Muscle of arm (tissue), 12 donors: ENCODE data around the gene FBXO34. TPM values are rescaled to one million over a fixed set of nuclear protein-coding genes. Genes with fewer than 3 reads are reported as not detected.
"Not testable (repeated sequence)": the region's sequence is repeated elsewhere in the genome, so short reads cannot be mapped to it uniquely, and the experiment has no call there.

ENCODE experiments used
- DNase-seq: peaks from one replicate; pipeline ENCODE4 v3.0.0-alpha.2; 2013
- polyA plus RNA-seq, 12 donors: library from polyadenylated mRNA; unstranded; fragments of 120-200 nt; gene quantifications; one replicate each; pipeline ENCODE4 v1.2.1, GENCODE V29; 2013; ENCODE audit not compliant: insufficient read length in 12 of 12

The FBXO34 gene
- polyA plus RNA-seq, 12 donors, result 15.2 to 24.0 (median 19.7) TPM; not detected in 1

- no peak for DNase-seq
Measured at GRCh38 chr14:55340482-55340881, 69.3 kb downstream of the FBXO34 start.

- DNase-seq, result no peak
Measured at GRCh38 chr14:55341781-55342180, 70.6 kb downstream of the FBXO34 start.

GRCh38 chr14:55344582-55345163 lies 73.5 kb downstream of the FBXO34 start:
- DNase-seq, result not testable (repeated sequence)

- no peak for DNase-seq
Measured at GRCh38 chr14:55347040-55347439, 75.8 kb downstream of the FBXO34 start.

- no peak for DNase-seq
Measured at GRCh38 chr14:55347748-55348147, 76.5 kb downstream of the FBXO34 start.

GRCh38 chr14:55348766-55349453 lies 77.7 kb downstream of the FBXO34 start:
- DNase-seq, result no peak

GRCh38 chr14:55349565-55349964 lies 78.3 kb downstream of the FBXO34 start:
- no peak for DNase-seq

GRCh38 chr14:55350461-55350860 lies 79.2 kb downstream of the FBXO34 start:
- DNase-seq, result no peak

GRCh38 chr14:55351111-55351510 lies 79.9 kb downstream of the FBXO34 start:
- no peak for DNase-seq

GRCh38 chr14:55352201-55352600 lies 81.0 kb downstream of the FBXO34 start:
- DNase-seq, result no peak

- DNase-seq, result no peak
Measured at GRCh38 chr14:55353686-55354467, 82.7 kb downstream of the FBXO34 start.

GRCh38 chr14:55354500-55354899 lies 83.3 kb downstream of the FBXO34 start:
- peak; percentile 31 for DNase-seq

GRCh38 chr14:55355922-55356321 lies 84.7 kb downstream of the FBXO34 start:
- DNase-seq, result no peak

GRCh38 chr14:55356913-55357312 lies 85.7 kb downstream of the FBXO34 start:
- DNase-seq, result no peak

- DNase-seq, result no peak
Measured at GRCh38 chr14:55359307-55359706, 88.1 kb downstream of the FBXO34 start.

- DNase-seq, result no peak
Measured at GRCh38 chr14:55361190-55361589, 90.0 kb downstream of the FBXO34 start.

- no peak for DNase-seq
Measured at GRCh38 chr14:55366271-55366670, 95.0 kb downstream of the FBXO34 start.

- no peak for DNase-seq
Measured at GRCh38 chr14:55370883-55371455, 99.7 kb downstream of the FBXO34 start.

GRCh38 chr14:55372423-55372822 lies 101.2 kb downstream of the FBXO34 start:
- DNase-seq, result no peak

GRCh38 chr14:55372825-55373224 lies 101.6 kb downstream of the FBXO34 start:
- no peak for DNase-seq

- no peak for DNase-seq
Measured at GRCh38 chr14:55373784-55374705, 102.8 kb downstream of the FBXO34 start.
